HepG2 (cell line): Measurements from ENCODE around the gene VPS9D1. TPM values are rescaled to one million over a fixed set of nuclear protein-coding genes. Genes with fewer than 3 reads are reported as not detected.

ENCODE experiments used
- ATAC-seq: fragments of 200-7000 bp; cut with Tn5 transposase; 3 replicates; pipeline ENCODE4 v1.9.1; 2020; ENCODE audit warnings: mild to moderate bottlenecking, moderate library complexity
- BruUV-seq: library from RNA; stranded (reverse); fragments of 400-500 nt; replicated peaks from 2 replicates; lab custom pipeline; 2021; lab: Mats Ljungman, UMichigan
- CTCF ChIA-PET: fragments of 300-600 bp; formaldehyde crosslinking; extraction: SDS; loops from one replicate; lab custom pipeline; 2021; ENCODE audit warnings: low total read pairs, inconsistent platforms, low intra/inter-chr PET ratio; lab: Yijun Ruan, JAX
- POLR2A ChIA-PET: fragments of 350-600 bp; sonication (Branson Sonifier 250); formaldehyde crosslinking; loops from one replicate; lab custom pipeline; 2020; ENCODE audit warnings: antibody characterized with exemption, inconsistent platforms; lab: Yijun Ruan, JAX
- DNase-seq: peaks from one replicate; pipeline ENCODE4 v3.0.0-alpha.2; 2015; ENCODE audit warnings: low spot score
- FAIRE-seq: peaks from 3 replicates; lab custom pipeline; 2011; peaks lifted over from hg19 to GRCh38; lab: Jason Lieb, UNC
- H2AFZ ChIP-seq: one replicate; pipeline ENCODE4 v1.6.1; 2011; ENCODE audit warnings: low read length, inconsistent platforms
- H3K27ac ChIP-seq: fragments of 300-600 bp; 3 replicates; pipeline ENCODE4 v1.8.0; 2011; ENCODE audit warnings: mixed run types, mild to moderate bottlenecking, mixed read lengths, low read length, inconsistent platforms; ENCODE audit not compliant: insufficient read depth; ENCODE audit errors: extremely low read length
- H3K27me3 ChIP-seq, 2 experiments: fragments of 200-600 bp in 1 of 2; 2 replicates in 1 of 2; 3 replicates in 1 of 2; pipeline versions ENCODE4 v1.6.0 to v1.8.0; 2011; ENCODE audit warnings: low read length in 2 of 2, mild to moderate bottlenecking in 2 of 2, moderate library complexity in 2 of 2, inconsistent platforms in 1 of 2; ENCODE audit not compliant: insufficient read depth in 2 of 2, control insufficient read depth in 1 of 2
- H3K36me3 ChIP-seq, 2 experiments: fragments of 200-600 bp in 1 of 2; replicated peaks in 1 of 2; 2 replicates in 1 of 2; 3 replicates in 1 of 2; pipeline versions ENCODE4 v1.5.1 to v1.8.0; 2011; ENCODE audit warnings: low read length in 2 of 2, inconsistent platforms in 1 of 2; ENCODE audit not compliant: insufficient read depth in 2 of 2, control insufficient read depth in 1 of 2
- H3K4me1 ChIP-seq: 2 replicates; pipeline ENCODE4 v1.5.1; 2012; ENCODE audit warnings: low read length, inconsistent platforms; ENCODE audit not compliant: insufficient read depth
- H3K4me2 ChIP-seq: 2 replicates; pipeline ENCODE4 v1.6.0; 2011; ENCODE audit warnings: low read depth, low read length, inconsistent platforms
- H3K4me3 ChIP-seq, 3 experiments: fragments of 200-600 bp in 1 of 3; sonication (generic), shearing (Covaris generic) in 1 of 3; replicated peaks in 1 of 3; 2 replicates each; pipeline ENCODE4 v1.5.1; 2011 to 2016; ENCODE audit warnings: low read length in 3 of 3, inconsistent platforms in 2 of 3, low read depth in 2 of 3, mild to moderate bottlenecking in 2 of 3, control low read depth in 1 of 3, mixed read lengths in 1 of 3; ENCODE audit not compliant: insufficient read depth in 1 of 3
- H3K79me2 ChIP-seq: one replicate; pipeline ENCODE4 v1.6.1; 2011; ENCODE audit warnings: low read length, inconsistent platforms; ENCODE audit not compliant: insufficient read depth
- H3K9ac ChIP-seq: 2 replicates; pipeline ENCODE4 v1.6.0; 2011; ENCODE audit warnings: mild to moderate bottlenecking, low read depth, low read length, inconsistent platforms; ENCODE audit not compliant: insufficient read depth
- H3K9me3 ChIP-seq: 2 replicates; pipeline ENCODE4 v1.5.1; 2012; ENCODE audit warnings: mild to moderate bottlenecking, low read length
- H4K20me1 ChIP-seq: 2 replicates; pipeline ENCODE4 v1.6.0; 2011; ENCODE audit warnings: inconsistent platforms, mild to moderate bottlenecking, low read length, moderate library complexity; ENCODE audit not compliant: insufficient read depth
- AGO2 ChIP-seq: fragments of 200-400 bp; formaldehyde crosslinking; optimal IDR thresholded peaks from 2 replicates; pipeline ENCODE3; 2017; ENCODE audit warnings: mild to moderate bottlenecking, low read depth, low read length, moderate library complexity
- ARNT2 ChIP-seq: sonication (generic); formaldehyde crosslinking; IDR thresholded peaks from 2 replicates; pipeline ENCODE4 v1.8.0; 2022; ENCODE audit warnings: mild to moderate bottlenecking, low read depth, missing genetic modification reagents, moderate library complexity
- ATAD3A ChIP-seq: sonication (generic); formaldehyde crosslinking; IDR thresholded peaks from 2 replicates; pipeline ENCODE4 v1.4.0; 2020; ENCODE audit warnings: missing genetic modification reagents
- GABPB1 ChIP-seq: IDR thresholded peaks from 2 replicates; pipeline ENCODE4 v1.6.1; 2016; ENCODE audit warnings: mild to moderate bottlenecking, missing genetic modification reagents, moderate library complexity, missing compliant biosample characterization
- NFRKB ChIP-seq: fragments of 450-650 bp; IDR thresholded peaks from 2 replicates; pipeline ENCODE4 v1.6.1; 2017
- POLR2A ChIP-seq, 2 experiments: IDR thresholded peaks; 2 replicates each; pipeline ENCODE4 v1.6.1; 2011; ENCODE audit warnings: low read depth in 2 of 2, low read length in 2 of 2, mild to moderate bottlenecking in 1 of 2, moderate library complexity in 1 of 2; ENCODE audit not compliant: insufficient read depth in 1 of 2
- SSRP1 ChIP-seq: IDR thresholded peaks from 2 replicates; pipeline ENCODE4 v1.6.1; 2016; ENCODE audit warnings: control low read depth
- TSC22D2 ChIP-seq: sonication (generic); formaldehyde crosslinking; IDR thresholded peaks from 2 replicates; pipeline ENCODE4 v1.5.1; 2020; ENCODE audit warnings: missing genetic modification reagents, mild to moderate bottlenecking, borderline replicate concordance
- YEATS2 ChIP-seq: sonication (generic); formaldehyde crosslinking; IDR thresholded peaks from 2 replicates; pipeline ENCODE4 v1.4.0; 2020; ENCODE audit warnings: missing genetic modification reagents, borderline replicate concordance
- ZNF451 ChIP-seq: sonication (generic); formaldehyde crosslinking; IDR thresholded peaks from 2 replicates; pipeline ENCODE4 v1.5.0; 2020; ENCODE audit warnings: mild to moderate bottlenecking, missing genetic modification reagents
- ZNF556 ChIP-seq: sonication (generic); formaldehyde crosslinking; IDR thresholded peaks from 2 replicates; pipeline ENCODE4 v1.4.0; 2020; ENCODE audit warnings: mild to moderate bottlenecking, missing genetic modification reagents, borderline replicate concordance
- ZNF768 ChIP-seq: sonication (generic); formaldehyde crosslinking; IDR thresholded peaks from 2 replicates; pipeline ENCODE4 v1.4.0; 2020; ENCODE audit warnings: missing genetic modification reagents
- ZNF781 ChIP-seq: sonication (generic); formaldehyde crosslinking; IDR thresholded peaks from 2 replicates; pipeline ENCODE4 v1.5.1; 2020; ENCODE audit warnings: borderline replicate concordance, mild to moderate bottlenecking, missing genetic modification reagents; ENCODE audit errors: not compliant biosample characterization
- WGBS: methylation state at CpG from one replicate; pipeline ENCODE4 v1.1.6; 2017; ENCODE audit warnings: low lambda C conversion rate; 5-methylcytosine and 5-hydroxymethylcytosine counted together
- in situ Hi-C: cut with HindIII; loops from 2 replicates; pipeline ENCODE4 v1.10.0; 2017; ENCODE audit warnings: low pct_unique_long_range_greater_than_20kb; ENCODE audit not compliant: extremely low pct_ligation_motif_present
- intact Hi-C: fragments of 100-400 bp; cut with micrococcal nuclease; formaldehyde crosslinking; loops from one replicate; pipeline ENCODE4 v1.10.0; 2022; ENCODE audit not compliant: unreplicated experiment
- polyA plus RNA-seq, 8 experiments: library from polyadenylated mRNA; depleted of rRNA in 3 of 8; stranded (reverse) in 7 of 8; unstranded in 1 of 8; fragments of >200 nt; fragmentation: Illumina TruSeq in 4 of 8; extraction: Trizol in 4 of 8; gene quantifications; 2 replicates each; pipeline versions ENCODE4 v1.2.1 to v1.2.3, GENCODE V29; 2011 to 2016; ENCODE audit warnings: low read depth in 4 of 8, missing spikeins in 1 of 8, mixed read lengths in 1 of 8; ENCODE audit not compliant: insufficient read depth in 1 of 8
- total RNA-seq, 5 experiments: library from RNA; depleted of rRNA; stranded (reverse); fragments of >200 nt; fragmentation: Illumina TruSeq; extraction: Trizol; gene quantifications; 2 replicates each; pipeline ENCODE4 v1.2.3, GENCODE V29; 2016; ENCODE audit warnings: low read depth in 1 of 5
- TF ChIP-seq, protein P1 (sequence below): sonication (generic); formaldehyde crosslinking; IDR thresholded peaks from 2 replicates; pipeline ENCODE4 v1.8.1; 2023; ENCODE audit warnings: missing genetic modification reagents, inconsistent platforms, borderline replicate concordance

Gene VPS9D1
- total and polyA plus RNA-seq, 2 of the 13 experiments (the other 11 are each of a cell fraction or from before 2014, with no cell fraction given), result 10.1 to 13.2 TPM

DNA sequence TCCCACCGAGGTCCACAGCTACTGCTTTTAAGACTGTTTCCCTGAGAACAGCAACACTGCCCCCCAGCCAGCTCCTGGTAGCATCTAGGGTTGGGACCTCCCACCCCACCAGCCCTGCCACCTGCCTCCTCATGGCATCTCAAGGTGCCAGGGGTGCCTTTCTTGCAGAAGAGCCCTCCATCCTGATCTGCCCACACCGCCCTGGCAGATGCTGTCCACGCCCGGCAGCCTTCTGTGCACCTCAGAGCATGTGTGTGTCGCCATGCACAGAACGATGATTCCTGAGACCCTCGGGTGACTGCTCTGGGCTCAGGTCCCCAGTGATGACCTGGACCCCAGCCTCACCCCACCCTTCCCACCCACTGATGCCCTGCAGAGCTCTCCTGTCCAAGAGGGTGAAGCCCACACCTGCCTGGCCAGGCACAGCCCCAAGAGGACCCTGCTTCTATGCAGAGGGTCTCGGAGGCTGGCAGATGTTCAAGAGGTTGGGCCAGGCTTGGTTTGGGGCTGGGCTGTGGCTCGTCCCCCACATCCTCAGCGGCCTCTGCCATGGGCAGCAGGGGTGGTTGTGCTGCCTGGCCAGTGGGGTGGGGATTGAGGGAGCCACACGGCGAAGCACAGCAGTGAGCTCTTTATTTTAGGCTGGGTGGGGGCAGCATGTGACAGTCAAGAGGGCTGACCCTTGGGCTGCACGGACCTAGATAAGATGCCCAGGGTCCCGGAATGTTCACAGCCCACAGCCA lies 14.0 kb downstream of the VPS9D1 start:
- no TSS peak for BruUV-seq
- ChIA-PET POLR2A (interaction anchor here (0.7 to 2.1 kb wide), 19 partner anchors 8 to 216 kb away, joined by 3 to 12 read pairs (median 4); partner anchors contain the start of genes CHMP1A, MC1R, TCF25 and TUBB3), CTCF (interaction anchor here (1.2 to 1.4 kb wide), 2 partner anchors 86 to 153 kb away, joined by 3 to 9 read pairs; no protein-coding TSS in a partner anchor)
- no peaks in the 10 kb centered on the region; a peak in 1 of 5 replicates for H3K36me3 ChIP-seq
- H3K9me3 ChIP-seq, result no peaks in the 10 kb centered on the region
- TF ChIP-seq POLR2A (IDR thresholded peaks at IDR 0.05; ENCODE audit: insufficient read depth in 1 of 2, low read depth in 2 of 2, low read length in 2 of 2) (peak in 1 of 2 experiments; percentile 44; a peak in 2 of 4 replicates), SSRP1 (CRISPR knock-in tag) (0 out of 2 replicates have a peak, but pooled peaks have one; percentile 13), ATAD3A (CRISPR knock-in tag) (no peak), NFRKB (no peak), ARNT2 (CRISPR knock-in tag) (no peak), AGO2 (peak; percentile 81), GABPB1 (CRISPR knock-in tag) (no peak), TSC22D2 (CRISPR knock-in tag) (no peak), YEATS2 (CRISPR knock-in tag) (no peak), ZNF781 (CRISPR knock-in tag) (peak; percentile 19), ZNF768 (CRISPR knock-in tag) (0 out of 2 replicates have a peak, but pooled peaks have one; percentile 8), ZNF451 (CRISPR knock-in tag) (no peak), ZNF556 (CRISPR knock-in tag) (0 out of 2 replicates have a peak, but pooled peaks have one; percentile 8)
- TF ChIP-seq, protein P1, sequence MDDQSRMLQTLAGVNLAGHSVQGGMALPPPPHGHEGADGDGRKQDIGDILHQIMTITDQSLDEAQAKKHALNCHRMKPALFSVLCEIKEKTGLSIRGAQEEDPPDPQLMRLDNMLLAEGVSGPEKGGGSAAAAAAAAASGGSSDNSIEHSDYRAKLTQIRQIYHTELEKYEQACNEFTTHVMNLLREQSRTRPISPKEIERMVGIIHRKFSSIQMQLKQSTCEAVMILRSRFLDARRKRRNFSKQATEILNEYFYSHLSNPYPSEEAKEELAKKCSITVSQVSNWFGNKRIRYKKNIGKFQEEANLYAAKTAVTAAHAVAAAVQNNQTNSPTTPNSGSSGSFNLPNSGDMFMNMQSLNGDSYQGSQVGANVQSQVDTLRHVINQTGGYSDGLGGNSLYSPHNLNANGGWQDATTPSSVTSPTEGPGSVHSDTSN (CRISPR knock-in tag), result no peak
- H2AFZ ChIP-seq, result no peak overlapping the region
- H3K79me2 ChIP-seq, result no peaks in the 10 kb centered on the region
- no peaks in the 10 kb centered on the region for H4K20me1 ChIP-seq
- DNase-seq, result no peak
- no peak for ATAC-seq
- in situ Hi-C loops, result loop anchor here (5.0 kb wide), 1 partner anchor 71 kb away; no protein-coding TSS in a partner anchor
- no peak overlapping the region for H3K9ac ChIP-seq
- H3K27me3 ChIP-seq, result no peaks in the 10 kb centered on the region
- H3K27ac ChIP-seq, result no peak overlapping the region
- H3K4me1 ChIP-seq, result peaks cover 9% of the 10 kb centered on the region
- no peak overlapping the region; a peak in 1 of 6 replicates for H3K4me3 ChIP-seq
- 94% methylated on average over 8 of the region's 14 CpGs for WGBS
- intact Hi-C loops, result loop anchor here (1.0 to 10.0 kb wide), 2 partner anchors 15 to 118 kb away; partner anchors contain the start of genes SPIRE2 and ZNF276
- H3K4me2 ChIP-seq, result peak overlapping the region; percentile 69; the same call in 1 of the 2 replicates
- no peak for FAIRE-seq
